HL-60 (cell line): ENCODE data around the gene MYBPC3.

ENCODE experiments used
- GABPA ChIP-seq: IDR thresholded peaks from 2 replicates; pipeline ENCODE4 v1.6.1; 2012; ENCODE audit warnings: low read depth
- POLR2AphosphoS5 ChIP-seq: IDR thresholded peaks from 2 replicates; pipeline ENCODE4 v1.6.1; 2012; ENCODE audit warnings: low read depth
- SPI1 ChIP-seq: IDR thresholded peaks from 2 replicates; pipeline ENCODE4 v1.6.1; 2012; ENCODE audit warnings: low read depth, mild to moderate bottlenecking, borderline replicate concordance
- TF ChIP-seq, protein P1 (sequence below): IDR thresholded peaks from 2 replicates; pipeline ENCODE4 v1.6.1; 2012; ENCODE audit warnings: low read depth; ENCODE audit not compliant: insufficient replicate concordance
- TF ChIP-seq, protein P2 (sequence below): IDR thresholded peaks from one replicate; pipeline ENCODE4 v1.5.1; 2011; ENCODE audit warnings: low read length, control low read depth, inconsistent platforms; ENCODE audit not compliant: insufficient read depth

DNA sequence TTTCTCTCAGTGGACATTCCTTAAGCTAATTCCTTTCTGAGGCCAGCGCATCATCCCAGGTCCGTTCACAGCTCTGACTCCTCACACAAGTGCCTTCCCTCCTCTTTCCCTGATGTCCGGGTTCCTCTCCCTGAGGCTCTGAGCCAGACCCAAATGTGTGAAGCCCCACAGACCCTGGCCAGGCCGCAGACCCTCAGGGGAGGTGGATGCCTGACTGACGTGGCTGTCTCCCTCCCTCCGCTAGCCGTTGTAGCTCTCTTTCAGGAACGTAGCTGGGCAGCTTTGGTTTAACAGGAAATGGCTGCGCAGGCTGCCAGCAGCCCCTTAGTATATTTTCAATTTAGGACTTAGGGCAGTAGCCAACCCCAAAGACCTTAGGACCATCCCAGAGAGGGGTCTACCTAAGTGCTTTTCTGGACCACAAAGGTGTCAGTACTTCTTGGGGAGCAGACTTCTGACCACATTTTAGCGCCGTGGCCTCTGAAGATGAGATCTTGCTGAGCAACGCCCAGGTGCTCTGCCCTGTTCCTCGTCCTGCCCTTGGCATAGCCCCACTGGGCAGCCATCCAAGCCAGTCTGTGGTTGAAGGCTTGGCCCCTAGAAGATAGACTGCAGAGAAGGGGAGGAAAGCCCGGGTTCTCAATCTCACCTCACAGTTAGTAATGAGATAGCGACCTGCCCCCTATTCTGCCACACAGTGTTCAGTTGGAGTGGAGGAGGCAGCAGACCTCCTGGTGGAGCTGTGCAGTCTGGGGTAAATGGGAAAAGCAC lies 27.0 kb downstream of the MYBPC3 start:
- TF ChIP-seq, protein P1, sequence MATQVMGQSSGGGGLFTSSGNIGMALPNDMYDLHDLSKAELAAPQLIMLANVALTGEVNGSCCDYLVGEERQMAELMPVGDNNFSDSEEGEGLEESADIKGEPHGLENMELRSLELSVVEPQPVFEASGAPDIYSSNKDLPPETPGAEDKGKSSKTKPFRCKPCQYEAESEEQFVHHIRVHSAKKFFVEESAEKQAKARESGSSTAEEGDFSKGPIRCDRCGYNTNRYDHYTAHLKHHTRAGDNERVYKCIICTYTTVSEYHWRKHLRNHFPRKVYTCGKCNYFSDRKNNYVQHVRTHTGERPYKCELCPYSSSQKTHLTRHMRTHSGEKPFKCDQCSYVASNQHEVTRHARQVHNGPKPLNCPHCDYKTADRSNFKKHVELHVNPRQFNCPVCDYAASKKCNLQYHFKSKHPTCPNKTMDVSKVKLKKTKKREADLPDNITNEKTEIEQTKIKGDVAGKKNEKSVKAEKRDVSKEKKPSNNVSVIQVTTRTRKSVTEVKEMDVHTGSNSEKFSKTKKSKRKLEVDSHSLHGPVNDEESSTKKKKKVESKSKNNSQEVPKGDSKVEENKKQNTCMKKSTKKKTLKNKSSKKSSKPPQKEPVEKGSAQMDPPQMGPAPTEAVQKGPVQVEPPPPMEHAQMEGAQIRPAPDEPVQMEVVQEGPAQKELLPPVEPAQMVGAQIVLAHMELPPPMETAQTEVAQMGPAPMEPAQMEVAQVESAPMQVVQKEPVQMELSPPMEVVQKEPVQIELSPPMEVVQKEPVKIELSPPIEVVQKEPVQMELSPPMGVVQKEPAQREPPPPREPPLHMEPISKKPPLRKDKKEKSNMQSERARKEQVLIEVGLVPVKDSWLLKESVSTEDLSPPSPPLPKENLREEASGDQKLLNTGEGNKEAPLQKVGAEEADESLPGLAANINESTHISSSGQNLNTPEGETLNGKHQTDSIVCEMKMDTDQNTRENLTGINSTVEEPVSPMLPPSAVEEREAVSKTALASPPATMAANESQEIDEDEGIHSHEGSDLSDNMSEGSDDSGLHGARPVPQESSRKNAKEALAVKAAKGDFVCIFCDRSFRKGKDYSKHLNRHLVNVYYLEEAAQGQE: no peak
- TF ChIP-seq POLR2AphosphoS5 (0 out of 2 replicates have a peak, but pooled peaks have one; percentile 4), GABPA (no peak), SPI1 (no peak)
- TF ChIP-seq, protein P2, sequence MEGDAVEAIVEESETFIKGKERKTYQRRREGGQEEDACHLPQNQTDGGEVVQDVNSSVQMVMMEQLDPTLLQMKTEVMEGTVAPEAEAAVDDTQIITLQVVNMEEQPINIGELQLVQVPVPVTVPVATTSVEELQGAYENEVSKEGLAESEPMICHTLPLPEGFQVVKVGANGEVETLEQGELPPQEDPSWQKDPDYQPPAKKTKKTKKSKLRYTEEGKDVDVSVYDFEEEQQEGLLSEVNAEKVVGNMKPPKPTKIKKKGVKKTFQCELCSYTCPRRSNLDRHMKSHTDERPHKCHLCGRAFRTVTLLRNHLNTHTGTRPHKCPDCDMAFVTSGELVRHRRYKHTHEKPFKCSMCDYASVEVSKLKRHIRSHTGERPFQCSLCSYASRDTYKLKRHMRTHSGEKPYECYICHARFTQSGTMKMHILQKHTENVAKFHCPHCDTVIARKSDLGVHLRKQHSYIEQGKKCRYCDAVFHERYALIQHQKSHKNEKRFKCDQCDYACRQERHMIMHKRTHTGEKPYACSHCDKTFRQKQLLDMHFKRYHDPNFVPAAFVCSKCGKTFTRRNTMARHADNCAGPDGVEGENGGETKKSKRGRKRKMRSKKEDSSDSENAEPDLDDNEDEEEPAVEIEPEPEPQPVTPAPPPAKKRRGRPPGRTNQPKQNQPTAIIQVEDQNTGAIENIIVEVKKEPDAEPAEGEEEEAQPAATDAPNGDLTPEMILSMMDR: no peak
